Skeletal muscle tissue (tissue), 4 donors: ENCODE measurements around the gene KREMEN1. TPM values are rescaled to one million over a fixed set of nuclear protein-coding genes. Genes with fewer than 3 reads are reported as not detected.

ENCODE experiments used
- H3K27ac ChIP-seq: one replicate; pipeline ENCODE4 v1.7.0; 2013; ENCODE audit warnings: mild to moderate bottlenecking, low read depth, low read length, inconsistent platforms
- H3K27me3 ChIP-seq, 3 donors: one replicate each; pipeline ENCODE4 v1.7.0; 2013; ENCODE audit warnings: low read length in 3 of 3; ENCODE audit not compliant: control insufficient read depth in 3 of 3, insufficient read depth in 3 of 3
- H3K36me3 ChIP-seq, 3 donors: one replicate each; pipeline ENCODE4 v1.7.0; 2013; ENCODE audit warnings: low read length in 3 of 3; ENCODE audit not compliant: control insufficient read depth in 3 of 3, insufficient read depth in 3 of 3
- H3K4me1 ChIP-seq, 3 donors: one replicate each; pipeline ENCODE4 v1.7.0; 2013; ENCODE audit warnings: low read length in 3 of 3, mild to moderate bottlenecking in 3 of 3; ENCODE audit not compliant: control insufficient read depth in 3 of 3, insufficient read depth in 3 of 3
- H3K4me3 ChIP-seq, 3 donors: one replicate each; pipeline ENCODE4 v1.7.0; 2013; ENCODE audit warnings: low read length in 3 of 3
- H3K9ac ChIP-seq, 3 donors: one replicate each; pipeline ENCODE4 v1.7.0; 2013; ENCODE audit warnings: low read length in 3 of 3, mild to moderate bottlenecking in 3 of 3, moderate library complexity in 2 of 3, low read depth in 1 of 3
- H3K9me3 ChIP-seq, 3 donors: one replicate each; pipeline ENCODE4 v1.7.0; 2013; ENCODE audit warnings: low read length in 3 of 3; ENCODE audit not compliant: control insufficient read depth in 3 of 3
- total RNA-seq: library from RNA; depleted of rRNA; stranded (reverse); fragments of >200 nt; gene quantifications from one replicate; pipeline ENCODE4 v1.2.3, GENCODE V29; 2014
- donor health status: Osteomylitis.

The KREMEN1 gene
- total RNA-seq, 1 donor from 2014 or later, result 43.8 TPM

- no peaks in the 10 kb centered on the region for H3K27me3 ChIP-seq
- peaks cover 28 to 42% (median 29%) of the 10 kb centered on the region in 3 donors for H3K4me1 ChIP-seq
- H3K36me3 ChIP-seq, result peaks cover 35 to 51% (median 41%) of the 10 kb centered on the region in 3 donors
- H3K9ac ChIP-seq, result no peak overlapping the region
- no peak overlapping the region for H3K4me3 ChIP-seq
- peak overlapping the region; percentile 19 for H3K27ac ChIP-seq
- no peaks in the 10 kb centered on the region for H3K9me3 ChIP-seq
Measured at GRCh38 chr22:29139965-29140782, 67.3 kb downstream of the KREMEN1 start.

- H3K4me1 ChIP-seq, result peaks cover 38 to 53% (median 39%) of the 10 kb centered on the region in 3 donors
- no peaks in the 10 kb centered on the region for H3K9me3 ChIP-seq
- no peak overlapping the region for H3K9ac ChIP-seq
- no peak overlapping the region for H3K4me3 ChIP-seq
- H3K27me3 ChIP-seq, result no peaks in the 10 kb centered on the region
- peaks cover 35 to 51% (median 41%) of the 10 kb centered on the region in 3 donors for H3K36me3 ChIP-seq
- H3K27ac ChIP-seq, result no peak overlapping the region
Measured at GRCh38 chr22:29141078-29141688, 68.3 kb downstream of the KREMEN1 start.

GRCh38 chr22:29142116-29142515 lies 69.3 kb downstream of the KREMEN1 start:
- peaks cover 42 to 60% (median 43%) of the 10 kb centered on the region in 3 donors for H3K4me1 ChIP-seq
- H3K4me3 ChIP-seq, result no peak overlapping the region
- H3K27ac ChIP-seq, result no peak overlapping the region
- no peaks in the 10 kb centered on the region for H3K9me3 ChIP-seq
- H3K36me3 ChIP-seq, result peaks cover 33 to 51% (median 41%) of the 10 kb centered on the region in 3 donors
- no peaks in the 10 kb centered on the region for H3K27me3 ChIP-seq
- no peak overlapping the region for H3K9ac ChIP-seq

GRCh38 chr22:29143941-29144785 lies 71.3 kb downstream of the KREMEN1 start:
- Histone ChIP-seq H3K9me3 (no peaks in the 10 kb centered on the region), H3K36me3 (peaks cover 17 to 37% (median 30%) of the 10 kb centered on the region in 3 donors), H3K27ac (peak overlapping the region; percentile 93)

GRCh38 chr22:29144786-29145160 lies 71.9 kb downstream of the KREMEN1 start:
- peaks cover 51 to 72% (median 55%) of the 10 kb centered on the region in 3 donors for H3K4me1 ChIP-seq
- peak overlapping the region; percentile 75 to 84 (median 82) for H3K9ac ChIP-seq
- H3K36me3 ChIP-seq, result peaks cover 14 to 31% (median 26%) of the 10 kb centered on the region in 3 donors
- peak overlapping the region; percentile 36 to 60 (median 43) for H3K4me3 ChIP-seq
- peak overlapping the region; percentile 93 for H3K27ac ChIP-seq
- H3K9me3 ChIP-seq, result no peaks in the 10 kb centered on the region
- H3K27me3 ChIP-seq, result no peaks in the 10 kb centered on the region

More at GRCh38 chr22:29143941-29144785, 71.3 kb downstream of the KREMEN1 start:
- H3K4me3 ChIP-seq, result peak overlapping the region in 2 of 3 donors; percentile 28 to 60
- H3K9ac ChIP-seq, result peak overlapping the region; percentile 75 to 84 (median 82)
- no peaks in the 10 kb centered on the region for H3K27me3 ChIP-seq
- H3K4me1 ChIP-seq, result peaks cover 51 to 72% (median 53%) of the 10 kb centered on the region in 3 donors

- peak overlapping the region; percentile 43 to 60 (median 52) for H3K4me3 ChIP-seq
- H3K9ac ChIP-seq, result peak overlapping the region; percentile 75 to 84 (median 82)
- no peaks in the 10 kb centered on the region for H3K9me3 ChIP-seq
- H3K36me3 ChIP-seq, result peaks cover 9 to 24% (median 19%) of the 10 kb centered on the region in 3 donors
- H3K4me1 ChIP-seq, result peaks cover 47 to 75% (median 61%) of the 10 kb centered on the region in 3 donors
- H3K27me3 ChIP-seq, result no peaks in the 10 kb centered on the region
- peak overlapping the region; percentile 93 for H3K27ac ChIP-seq
Measured at GRCh38 chr22:29145321-29146072, 72.7 kb downstream of the KREMEN1 start.

- H3K36me3 ChIP-seq, result peaks cover 7 to 18% (median 16%) of the 10 kb centered on the region in 3 donors
- no peaks in the 10 kb centered on the region for H3K27me3 ChIP-seq
- no peaks in the 10 kb centered on the region for H3K9me3 ChIP-seq
- H3K27ac ChIP-seq, result peak overlapping the region; percentile 93
- H3K9ac ChIP-seq, result peak overlapping the region; percentile 75 to 84 (median 82)
- peaks cover 47 to 77% (median 67%) of the 10 kb centered on the region in 3 donors for H3K4me1 ChIP-seq
- H3K4me3 ChIP-seq, result peak overlapping the region; percentile 23 to 60 (median 52)
Measured at GRCh38 chr22:29146091-29146560, 73.3 kb downstream of the KREMEN1 start.

GRCh38 chr22:29146771-29147170 lies 73.9 kb downstream of the KREMEN1 start:
- Histone ChIP-seq H3K27me3 (no peaks in the 10 kb centered on the region), H3K9ac (peak overlapping the region in 2 of 3 donors; percentile 33 to 75), H3K4me3 (no peak overlapping the region), H3K27ac (peak overlapping the region; percentile 41), H3K36me3 (peaks cover 5 to 15% (median 12%) of the 10 kb centered on the region in 3 donors), H3K4me1 (peaks cover 47 to 75% (median 67%) of the 10 kb centered on the region in 3 donors), H3K9me3 (no peaks in the 10 kb centered on the region)
